Measurements from ENCODE around the gene FSTL3. TPM values are rescaled to one million over a fixed set of nuclear protein-coding genes. Genes with fewer than 3 reads are reported as not detected.

Gene FSTL3
- polyA plus RNA-seq, 2 donors = 5.9 to 7.8 TPM

DNA sequence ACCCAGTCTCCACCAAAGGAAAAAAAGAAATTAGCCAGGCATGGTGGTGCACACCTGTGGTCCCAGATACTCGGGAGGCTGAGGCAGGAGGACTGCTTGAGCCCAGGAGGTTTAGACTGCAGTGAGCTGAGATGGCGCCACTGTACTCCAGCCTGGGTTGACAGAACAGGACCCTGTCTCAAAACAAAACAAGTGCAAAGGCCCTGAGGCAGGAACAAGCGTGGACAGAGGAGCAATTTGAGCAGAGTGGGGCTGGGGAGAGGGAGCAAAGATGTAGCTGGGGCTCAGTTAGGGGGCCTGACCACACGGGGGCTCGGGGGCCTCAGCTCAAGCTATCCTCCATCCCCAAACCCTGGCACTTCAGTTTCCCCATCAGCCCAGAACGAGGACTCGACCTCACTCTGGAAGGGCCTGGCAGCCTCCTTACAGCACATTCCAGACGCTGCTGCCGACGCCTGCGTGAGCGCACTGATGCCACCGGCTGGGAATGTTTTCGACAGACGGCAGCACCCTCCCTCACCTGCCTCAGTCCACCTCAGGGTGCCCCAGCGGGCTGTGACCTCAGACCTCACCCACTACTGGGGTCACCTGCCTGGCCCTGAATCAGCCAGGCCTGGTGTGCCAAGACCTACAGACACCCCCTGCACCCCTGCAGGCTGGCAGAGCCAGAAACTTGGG is 41.1 kb upstream of the FSTL3 start:
- Histone ChIP-seq H3K4me3 (ENCODE audit: low read depth in 1 of 2, low read length in 2 of 2) (no peak overlapping the region), H3K27me3 (ENCODE audit: control insufficient read depth in 1 of 2, insufficient read depth in 2 of 2, low read length in 2 of 2) (no peaks in the 10 kb centered on the region), H3K27ac (ENCODE audit: low read depth in 2 of 2, low read length in 1 of 2) (no peak overlapping the region), H3K4me1 (ENCODE audit: control insufficient read depth in 2 of 2, insufficient read depth in 2 of 2, low read length in 1 of 2) (peaks cover 9 to 20% of the 10 kb centered on the region in 2 donors), H3K9me3 (ENCODE audit: control insufficient read depth in 2 of 2, insufficient read depth in 1 of 2, low read depth in 1 of 2, low read length in 1 of 2) (peaks cover 0 to 3% of the 10 kb centered on the region in 2 donors), H3K36me3 (ENCODE audit: control insufficient read depth in 2 of 2, insufficient read depth in 2 of 2, low read length in 1 of 2) (peaks cover 0 to 3% of the 10 kb centered on the region in 2 donors)
- 84 to 90% methylated on average over 16 of the region's 16 CpGs for WGBS, 2 donors

- no peak overlapping the region for H3K27ac ChIP-seq (ENCODE audit: low read depth in 2 of 2, low read length in 1 of 2)
- peaks cover 6 to 19% of the 10 kb centered on the region in 2 donors for H3K4me1 ChIP-seq (ENCODE audit: control insufficient read depth in 2 of 2, insufficient read depth in 2 of 2, low read length in 1 of 2)
- 60 to 66% methylated on average over 16 to 17 of the region's 17 CpGs for WGBS, 2 donors
- peak overlapping the region; percentile 38 to 43 for H3K4me3 ChIP-seq (ENCODE audit: low read depth in 1 of 2, low read length in 2 of 2)
- H3K9me3 ChIP-seq (ENCODE audit: control insufficient read depth in 2 of 2, insufficient read depth in 1 of 2, low read depth in 1 of 2, low read length in 1 of 2) = peaks cover 0 to 3% of the 10 kb centered on the region in 2 donors
- no peaks in the 10 kb centered on the region for H3K27me3 ChIP-seq (ENCODE audit: control insufficient read depth in 1 of 2, insufficient read depth in 2 of 2, low read length in 2 of 2)
- peaks cover 0 to under 1% of the 10 kb centered on the region in 2 donors for H3K36me3 ChIP-seq (ENCODE audit: control insufficient read depth in 2 of 2, insufficient read depth in 2 of 2, low read length in 1 of 2)
These were observed 37.3 kb upstream of the FSTL3 start for GRCh38 chr19:638906-639252.

DNA sequence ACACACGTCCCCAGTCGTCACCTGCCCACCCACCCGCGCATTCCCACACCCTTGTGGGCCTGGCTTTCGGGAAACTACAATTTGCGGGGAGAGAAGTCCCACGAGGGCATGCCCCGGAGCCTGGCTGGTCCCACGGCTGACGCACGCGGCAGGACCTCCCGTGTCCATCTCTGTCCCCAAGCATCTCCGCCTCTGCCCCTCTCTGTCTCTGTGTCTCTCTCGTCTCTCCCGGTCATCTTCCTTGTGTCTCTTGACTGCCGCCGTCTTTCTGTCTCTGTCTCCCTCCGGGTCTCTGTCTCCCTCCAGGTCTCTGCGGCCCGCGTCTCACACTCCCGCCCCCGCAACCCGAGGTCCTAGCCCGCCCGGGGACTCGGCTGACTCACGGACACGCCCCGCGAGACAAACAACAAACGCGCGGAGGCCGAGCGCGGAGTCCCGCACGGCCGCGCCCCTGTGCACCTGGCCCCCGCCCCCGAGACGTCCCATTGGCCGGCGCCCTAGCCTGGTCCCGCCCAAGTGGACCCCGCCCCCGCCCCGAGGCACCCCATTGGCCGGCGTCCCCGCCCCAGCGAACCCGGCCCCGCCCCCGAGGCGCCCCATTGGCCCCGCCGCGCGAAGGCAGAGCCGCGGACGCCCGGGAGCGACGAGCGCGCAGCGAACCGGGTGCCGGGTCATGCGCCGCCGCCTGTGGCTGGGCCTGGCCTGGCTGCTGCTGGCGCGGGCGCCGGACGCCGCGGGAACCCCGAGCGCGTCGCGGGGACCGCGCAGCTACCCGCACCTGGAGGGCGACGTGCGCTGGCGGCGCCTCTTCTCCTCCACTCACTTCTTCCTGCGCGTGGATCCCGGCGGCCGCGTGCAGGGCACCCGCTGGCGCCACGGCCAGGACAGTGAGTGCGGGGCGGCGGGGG is 36.7 kb upstream of the FSTL3 start, which contains the start of gene FGF22:
Gene FGF22, plus strand, starts transcription at position 627 of the 908 bp plus-strand sequence. Its CDS starts 47 bp downstream, at position 674.
- peak within 1 kb of the TSS in 1 of 2 donors; percentile 38 for H3K27ac ChIP-seq (ENCODE audit: low read depth in 2 of 2, low read length in 1 of 2)
- H3K4me3 ChIP-seq (ENCODE audit: low read depth in 1 of 2, low read length in 2 of 2) = peak within 1 kb of the TSS; percentile 38 to 43
- 6% methylated on average over 93 to 109 of the region's 109 CpGs for WGBS, 2 donors

GRCh38 chr19:640161-640558 is 36.0 kb upstream of the FSTL3 start:
- peaks cover 0 to 3% of the 10 kb centered on the region in 2 donors for H3K9me3 ChIP-seq (ENCODE audit: control insufficient read depth in 2 of 2, insufficient read depth in 1 of 2, low read depth in 1 of 2, low read length in 1 of 2)
- H3K27ac ChIP-seq (ENCODE audit: low read depth in 2 of 2, low read length in 1 of 2) = no peak overlapping the region
- H3K36me3 ChIP-seq (ENCODE audit: control insufficient read depth in 2 of 2, insufficient read depth in 2 of 2, low read length in 1 of 2) = peaks cover 0 to 10% of the 10 kb centered on the region in 2 donors
- no peaks in the 10 kb centered on the region for H3K27me3 ChIP-seq (ENCODE audit: control insufficient read depth in 1 of 2, insufficient read depth in 2 of 2, low read length in 2 of 2)
- WGBS, 2 donors = 40 to 43% methylated on average over 25 of the region's 25 CpGs
- H3K4me3 ChIP-seq (ENCODE audit: low read depth in 1 of 2, low read length in 2 of 2) = peak overlapping the region in 1 of 2 donors; percentile 38
- peaks cover 6 to 14% of the 10 kb centered on the region in 2 donors for H3K4me1 ChIP-seq (ENCODE audit: control insufficient read depth in 2 of 2, insufficient read depth in 2 of 2, low read length in 1 of 2)

More for the DNA sequence above, 36.7 kb upstream of the FSTL3 start, which contains the start of gene FGF22:
- H3K4me1 ChIP-seq (ENCODE audit: control insufficient read depth in 2 of 2, insufficient read depth in 2 of 2, low read length in 1 of 2) = peaks cover 6 to 14% of the 10 kb centered on the region in 2 donors
- H3K27me3 ChIP-seq (ENCODE audit: control insufficient read depth in 1 of 2, insufficient read depth in 2 of 2, low read length in 2 of 2) = no peaks in the 10 kb centered on the region
- peaks cover 0 to 3% of the 10 kb centered on the region in 2 donors for H3K9me3 ChIP-seq (ENCODE audit: control insufficient read depth in 2 of 2, insufficient read depth in 1 of 2, low read depth in 1 of 2, low read length in 1 of 2)
- peaks cover 0 to 5% of the 10 kb centered on the region in 2 donors for H3K36me3 ChIP-seq (ENCODE audit: control insufficient read depth in 2 of 2, insufficient read depth in 2 of 2, low read length in 1 of 2)

DNA sequence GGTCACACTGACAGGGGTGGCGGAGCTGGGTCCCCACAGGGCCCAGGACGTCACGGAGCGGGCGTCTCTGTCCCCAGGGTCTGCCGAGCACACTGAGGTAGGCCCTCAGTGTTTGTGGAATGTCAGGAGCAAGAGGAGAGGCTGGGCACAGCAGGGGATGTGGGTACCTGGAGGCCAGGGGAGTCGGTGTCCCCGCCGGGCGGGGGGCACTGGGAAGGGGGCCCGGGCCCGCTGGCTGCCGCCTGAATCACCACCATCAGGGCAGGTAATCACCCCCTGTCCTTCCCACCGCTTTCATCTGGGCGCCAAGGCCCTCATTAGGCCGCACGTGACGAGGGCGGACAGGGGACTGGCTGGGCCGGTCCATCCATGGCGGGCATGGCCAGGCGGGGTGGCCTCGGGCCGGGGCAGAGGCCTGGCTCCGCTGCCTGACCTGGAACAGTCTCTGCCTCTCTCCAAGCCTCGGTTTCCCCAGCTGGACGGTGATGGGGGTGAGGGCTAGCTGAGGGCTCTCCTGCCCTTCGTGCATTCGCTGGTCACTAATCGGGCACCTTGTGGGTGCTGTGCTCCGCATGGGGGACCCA is 35.5 kb upstream of the FSTL3 start:
- WGBS, 2 donors = 88 to 89% methylated on average over 30 to 31 of the region's 31 CpGs
- Histone ChIP-seq H3K9me3 (ENCODE audit: control insufficient read depth in 2 of 2, insufficient read depth in 1 of 2, low read depth in 1 of 2, low read length in 1 of 2) (peaks cover 0 to 3% of the 10 kb centered on the region in 2 donors), H3K27ac (ENCODE audit: low read depth in 2 of 2, low read length in 1 of 2) (no peak overlapping the region), H3K4me3 (ENCODE audit: low read depth in 1 of 2, low read length in 2 of 2) (peak overlapping the region in 1 of 2 donors; percentile 38), H3K36me3 (ENCODE audit: control insufficient read depth in 2 of 2, insufficient read depth in 2 of 2, low read length in 1 of 2) (peaks cover 0 to 11% of the 10 kb centered on the region in 2 donors), H3K4me1 (ENCODE audit: control insufficient read depth in 2 of 2, insufficient read depth in 2 of 2, low read length in 1 of 2) (peaks cover 6 to 14% of the 10 kb centered on the region in 2 donors), H3K27me3 (ENCODE audit: control insufficient read depth in 1 of 2, insufficient read depth in 2 of 2, low read length in 2 of 2) (no peaks in the 10 kb centered on the region)

- H3K4me1 ChIP-seq (ENCODE audit: control insufficient read depth in 2 of 2, insufficient read depth in 2 of 2, low read length in 1 of 2) = peaks cover 6 to 14% of the 10 kb centered on the region in 2 donors
- peak overlapping the region; percentile 62 to 65 for H3K27ac ChIP-seq (ENCODE audit: low read depth in 2 of 2, low read length in 1 of 2)
- no peaks in the 10 kb centered on the region for H3K27me3 ChIP-seq (ENCODE audit: control insufficient read depth in 1 of 2, insufficient read depth in 2 of 2, low read length in 2 of 2)
- H3K4me3 ChIP-seq (ENCODE audit: low read depth in 1 of 2, low read length in 2 of 2) = peak overlapping the region; percentile 18 to 38
- 51 to 60% methylated on average over 17 of the region's 17 CpGs for WGBS, 2 donors
- H3K9me3 ChIP-seq (ENCODE audit: control insufficient read depth in 2 of 2, insufficient read depth in 1 of 2, low read depth in 1 of 2, low read length in 1 of 2) = peaks cover 0 to 3% of the 10 kb centered on the region in 2 donors
- peaks cover 0 to 20% of the 10 kb centered on the region in 2 donors for H3K36me3 ChIP-seq (ENCODE audit: control insufficient read depth in 2 of 2, insufficient read depth in 2 of 2, low read length in 1 of 2)
These were observed 34.5 kb upstream of the FSTL3 start for GRCh38 chr19:641702-642101.

- Histone ChIP-seq H3K36me3 (ENCODE audit: control insufficient read depth in 2 of 2, insufficient read depth in 2 of 2, low read length in 1 of 2) (peaks cover 0 to 30% of the 10 kb centered on the region in 2 donors), H3K27me3 (ENCODE audit: control insufficient read depth in 1 of 2, insufficient read depth in 2 of 2, low read length in 2 of 2) (no peaks in the 10 kb centered on the region), H3K4me3 (ENCODE audit: low read depth in 1 of 2, low read length in 2 of 2) (no peak overlapping the region), H3K9me3 (ENCODE audit: control insufficient read depth in 2 of 2, insufficient read depth in 1 of 2, low read depth in 1 of 2, low read length in 1 of 2) (peaks cover 0 to 3% of the 10 kb centered on the region in 2 donors), H3K4me1 (ENCODE audit: control insufficient read depth in 2 of 2, insufficient read depth in 2 of 2, low read length in 1 of 2) (peaks cover 6 to 14% of the 10 kb centered on the region in 2 donors), H3K27ac (ENCODE audit: low read depth in 2 of 2, low read length in 1 of 2) (no peak overlapping the region)
- 82% methylated on average over 56 to 70 of the region's 70 CpGs for WGBS, 2 donors
These were observed 33.1 kb upstream of the FSTL3 start for GRCh38 chr19:642767-643727.

DNA sequence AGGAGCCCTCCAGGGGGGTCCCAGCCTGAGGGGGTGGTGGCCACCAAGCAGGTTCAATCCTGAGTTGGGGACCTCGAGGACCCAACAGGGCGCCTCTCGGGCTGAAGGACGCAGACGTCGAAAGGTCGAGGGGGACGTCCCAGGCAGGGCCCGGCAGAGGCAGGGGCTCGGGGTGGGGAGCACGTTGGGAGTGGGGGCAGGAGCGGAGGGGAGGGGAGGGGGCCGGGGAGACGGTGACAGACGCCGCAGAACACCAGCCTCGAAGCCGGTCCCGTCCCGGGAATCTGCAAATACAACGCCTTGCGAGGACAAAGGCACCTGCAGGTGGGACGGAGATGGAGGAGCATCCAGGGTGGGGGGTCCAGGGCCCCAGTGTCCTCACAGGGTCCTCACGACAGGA is 32.5 kb upstream of the FSTL3 start:
- WGBS, 2 donors = 86 to 89% methylated on average over 24 of the region's 24 CpGs
- H3K9me3 ChIP-seq (ENCODE audit: control insufficient read depth in 2 of 2, insufficient read depth in 1 of 2, low read depth in 1 of 2, low read length in 1 of 2) = peaks cover 0 to 3% of the 10 kb centered on the region in 2 donors
- no peak overlapping the region for H3K4me3 ChIP-seq (ENCODE audit: low read depth in 1 of 2, low read length in 2 of 2)
- H3K4me1 ChIP-seq (ENCODE audit: control insufficient read depth in 2 of 2, insufficient read depth in 2 of 2, low read length in 1 of 2) = peaks cover 6 to 14% of the 10 kb centered on the region in 2 donors
- H3K27me3 ChIP-seq (ENCODE audit: control insufficient read depth in 1 of 2, insufficient read depth in 2 of 2, low read length in 2 of 2) = no peaks in the 10 kb centered on the region
- H3K36me3 ChIP-seq (ENCODE audit: control insufficient read depth in 2 of 2, insufficient read depth in 2 of 2, low read length in 1 of 2) = peaks cover 0 to 35% of the 10 kb centered on the region in 2 donors
- H3K27ac ChIP-seq (ENCODE audit: low read depth in 2 of 2, low read length in 1 of 2) = no peak overlapping the region

Data from esophagus (tissue), 2 donors.